GM12874 (cell line): Measurements from ENCODE around the gene DLG5.

Experiments used
- TF ChIP-seq, protein P1 (sequence below): IDR thresholded peaks from 2 replicates; pipeline ENCODE4 v1.5.1; 2011; ENCODE audit warnings: low read depth, mild to moderate bottlenecking, control low read depth, low read length, moderate library complexity; ENCODE audit not compliant: insufficient read depth

DLG5 gene

DNA sequence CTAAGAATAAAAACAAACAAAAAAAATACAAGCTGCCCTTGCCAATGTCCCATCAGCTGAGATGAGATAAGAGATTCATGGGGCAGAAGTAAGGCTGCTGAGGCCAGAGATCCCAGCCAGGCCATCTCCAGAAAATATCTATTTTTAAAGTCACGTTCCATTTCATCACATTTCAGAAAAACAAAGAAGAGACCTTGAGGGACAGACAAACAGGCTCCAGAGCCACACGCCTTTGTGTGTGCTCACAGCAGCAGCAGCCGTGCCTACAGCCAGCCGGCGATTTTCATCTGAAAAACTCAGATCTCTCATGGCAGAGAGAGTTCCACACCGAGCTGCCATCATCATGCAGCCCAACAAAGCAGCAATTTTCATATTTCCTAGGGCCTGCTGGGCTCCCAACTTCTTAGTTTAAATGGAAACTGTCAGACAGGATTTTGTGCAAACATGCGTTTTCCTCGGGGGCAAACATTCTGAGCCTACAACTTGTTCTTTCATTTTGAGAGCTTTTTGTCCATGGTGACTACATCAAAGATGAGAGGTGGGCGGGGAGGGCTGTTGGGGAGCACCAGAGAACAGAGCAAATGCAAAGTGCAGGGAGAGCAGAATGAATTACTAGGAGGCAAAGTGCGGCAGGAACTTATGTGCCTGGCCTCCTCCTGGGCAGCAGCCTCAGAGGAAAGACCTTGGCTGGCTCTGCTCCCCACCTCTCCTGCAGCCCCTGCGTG, 38.8 kb downstream of the DLG5 start:
- TF ChIP-seq, protein P1, sequence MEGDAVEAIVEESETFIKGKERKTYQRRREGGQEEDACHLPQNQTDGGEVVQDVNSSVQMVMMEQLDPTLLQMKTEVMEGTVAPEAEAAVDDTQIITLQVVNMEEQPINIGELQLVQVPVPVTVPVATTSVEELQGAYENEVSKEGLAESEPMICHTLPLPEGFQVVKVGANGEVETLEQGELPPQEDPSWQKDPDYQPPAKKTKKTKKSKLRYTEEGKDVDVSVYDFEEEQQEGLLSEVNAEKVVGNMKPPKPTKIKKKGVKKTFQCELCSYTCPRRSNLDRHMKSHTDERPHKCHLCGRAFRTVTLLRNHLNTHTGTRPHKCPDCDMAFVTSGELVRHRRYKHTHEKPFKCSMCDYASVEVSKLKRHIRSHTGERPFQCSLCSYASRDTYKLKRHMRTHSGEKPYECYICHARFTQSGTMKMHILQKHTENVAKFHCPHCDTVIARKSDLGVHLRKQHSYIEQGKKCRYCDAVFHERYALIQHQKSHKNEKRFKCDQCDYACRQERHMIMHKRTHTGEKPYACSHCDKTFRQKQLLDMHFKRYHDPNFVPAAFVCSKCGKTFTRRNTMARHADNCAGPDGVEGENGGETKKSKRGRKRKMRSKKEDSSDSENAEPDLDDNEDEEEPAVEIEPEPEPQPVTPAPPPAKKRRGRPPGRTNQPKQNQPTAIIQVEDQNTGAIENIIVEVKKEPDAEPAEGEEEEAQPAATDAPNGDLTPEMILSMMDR: no peak

DNA sequence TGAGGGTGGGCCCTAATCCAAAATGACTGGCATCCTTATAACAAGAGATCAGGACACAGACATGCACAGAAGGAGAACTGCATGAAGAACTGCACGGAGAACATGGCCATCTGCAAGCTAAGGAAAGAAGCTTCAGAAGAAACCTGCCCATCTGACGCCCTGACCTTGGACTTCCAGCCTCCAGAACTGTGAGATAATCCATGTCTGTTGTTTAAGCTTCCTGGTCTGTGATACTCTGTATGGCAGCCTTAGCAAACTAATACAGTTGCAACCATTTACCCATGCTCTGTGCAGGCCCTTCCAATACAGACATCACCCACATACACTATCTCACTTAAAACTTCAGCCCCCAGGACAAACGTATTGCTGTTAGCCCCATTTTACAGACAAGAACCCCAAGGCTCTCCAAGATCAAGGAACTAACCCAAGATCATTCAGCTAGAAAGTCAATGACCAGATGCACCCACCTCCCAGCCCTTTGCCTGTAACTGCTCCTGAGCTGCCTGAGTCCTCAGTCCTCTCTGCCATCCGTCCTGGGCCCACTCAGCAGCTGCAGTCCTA, 39.7 kb downstream of the DLG5 start:
- TF ChIP-seq, protein P1: no peak

DNA sequence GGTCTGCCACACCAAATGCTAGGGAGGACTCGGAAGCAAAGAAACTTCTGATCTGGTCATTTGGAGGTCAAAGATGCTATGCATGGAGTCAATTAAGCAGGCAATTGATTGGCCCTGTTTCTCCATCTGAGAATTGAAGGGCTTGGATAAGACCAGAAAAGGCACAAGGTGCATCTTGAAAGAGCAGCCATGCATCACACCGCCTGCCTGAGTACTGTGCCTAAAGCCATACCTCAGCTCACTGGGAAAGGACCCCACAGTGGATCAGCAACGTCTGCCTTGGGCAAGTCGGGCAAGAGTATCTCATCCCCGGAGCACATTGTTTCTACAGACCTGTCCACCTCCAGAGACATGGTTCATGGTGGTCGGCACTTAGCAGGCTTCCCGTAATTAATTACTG, 42.4 kb downstream of the DLG5 start:
- TF ChIP-seq, protein P1: no peak

DNA sequence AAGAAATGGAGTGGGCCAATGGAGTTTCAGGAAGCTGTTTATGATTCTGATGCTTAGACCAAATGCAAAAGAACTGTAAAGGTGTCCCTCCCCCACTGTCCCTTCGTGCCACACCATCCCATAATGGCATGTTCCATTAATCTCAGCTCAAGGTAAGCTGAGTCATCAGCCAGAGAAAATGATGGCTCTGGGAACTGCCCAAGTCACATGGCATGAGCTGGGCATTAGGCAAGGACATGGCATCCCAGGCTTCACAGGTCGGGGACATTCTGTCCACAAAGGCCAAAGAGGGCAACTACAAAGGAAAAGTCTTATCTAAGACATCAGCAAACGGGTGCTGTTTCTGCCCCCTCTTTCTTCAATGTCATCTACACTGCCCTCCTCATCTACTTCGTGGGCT, 44.9 kb downstream of the DLG5 start:
- TF ChIP-seq, protein P1: no peak

DNA sequence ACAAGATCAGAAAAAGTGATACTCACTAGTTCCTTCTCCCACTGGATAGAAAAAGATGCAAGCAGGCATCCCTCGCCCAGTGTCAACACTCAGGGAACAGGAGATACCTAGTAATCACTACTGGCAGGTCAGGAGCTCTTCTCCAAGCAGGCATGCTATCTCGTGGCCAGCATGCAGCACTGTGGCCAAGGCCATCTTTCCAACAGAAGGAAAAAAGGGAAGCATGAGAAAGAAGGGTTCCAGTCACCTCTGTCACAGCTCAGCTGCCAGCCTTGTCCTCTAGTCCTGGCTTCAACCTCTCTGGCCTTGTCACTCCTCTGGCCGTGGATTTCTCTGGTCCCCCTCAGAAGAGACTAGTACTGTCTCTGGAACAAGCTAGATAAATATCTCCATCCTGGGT, 45.3 kb downstream of the DLG5 start:
- TF ChIP-seq, protein P1: no peak

DNA sequence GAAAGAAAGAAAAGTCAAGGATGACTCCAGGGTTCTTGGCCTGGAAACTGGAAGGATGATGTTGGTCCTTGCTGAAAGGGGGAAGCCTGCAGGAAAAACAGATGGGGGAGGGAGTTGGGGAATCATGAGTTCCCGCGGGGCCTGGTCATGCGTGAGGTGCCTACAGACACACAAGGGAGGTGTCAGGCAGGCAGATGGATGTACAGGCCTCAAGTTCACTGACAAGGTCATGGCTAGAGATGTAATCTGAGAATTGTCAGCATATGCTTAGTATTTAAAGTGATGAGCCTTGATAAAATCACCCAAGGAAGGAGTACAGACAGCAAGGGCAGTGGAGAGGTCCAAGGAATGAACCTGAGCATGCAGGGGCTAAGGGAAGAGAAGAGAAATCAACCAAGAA, 46.8 kb downstream of the DLG5 start:
- TF ChIP-seq, protein P1: no peak

DNA sequence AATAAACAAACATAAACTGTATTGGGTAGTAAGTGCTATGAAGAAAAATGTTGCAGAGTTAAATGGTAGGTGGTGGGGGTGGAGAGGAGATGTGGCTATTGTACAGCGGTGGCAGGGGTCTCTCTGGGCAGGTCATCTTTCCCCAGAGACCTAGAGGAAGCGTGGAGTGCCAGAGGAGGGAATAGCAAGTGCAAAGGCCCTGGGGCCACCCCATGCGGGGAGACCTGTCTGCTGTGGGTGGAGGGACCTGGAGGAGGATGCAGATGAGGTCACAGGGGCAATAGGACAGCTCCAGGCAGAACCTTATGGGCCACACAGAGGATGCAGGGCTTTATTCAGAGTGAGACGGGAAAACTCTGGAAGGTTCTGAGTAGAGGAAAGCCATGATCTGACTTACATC, 47.5 kb downstream of the DLG5 start:
- TF ChIP-seq, protein P1: no peak
